Forelimb muscle (tissue), 1 donor: ENCODE measurements around the gene NPAS3. TPM values are rescaled to one million over a fixed set of nuclear protein-coding genes. Genes with fewer than 3 reads are reported as not detected.

Experiments used
- DNase-seq: peaks from one replicate; pipeline ENCODE4 v3.0.0-alpha.2; 2013; ENCODE audit warnings: low read depth
- polyA plus RNA-seq: library from polyadenylated mRNA; unstranded; fragments of 120-200 nt; gene quantifications from one replicate; pipeline ENCODE4 v1.2.1, GENCODE V29; 2013; ENCODE audit not compliant: insufficient read length

NPAS3 gene
- polyA plus RNA-seq, 1 donor = 4.0 TPM

DNA sequence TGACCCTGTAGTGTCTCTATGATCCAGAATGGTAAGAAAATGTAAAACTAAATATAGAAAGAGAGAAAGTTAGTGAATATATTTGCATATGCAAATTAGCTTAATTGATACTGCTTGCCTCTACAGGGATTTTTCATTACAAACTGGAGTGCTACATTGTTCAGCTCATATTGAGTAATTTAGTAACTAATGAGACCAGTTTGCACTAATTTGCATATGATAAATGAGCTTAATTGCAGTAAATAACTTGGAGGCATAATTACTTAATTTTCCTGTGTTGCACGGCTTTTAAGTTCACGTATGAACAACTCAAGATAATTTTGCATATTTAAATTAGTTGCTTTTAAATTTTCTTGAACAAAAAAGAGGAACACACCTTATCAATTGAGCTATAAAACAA, 436.5 kb downstream of the NPAS3 start:
- no peak for DNase-seq

DNA sequence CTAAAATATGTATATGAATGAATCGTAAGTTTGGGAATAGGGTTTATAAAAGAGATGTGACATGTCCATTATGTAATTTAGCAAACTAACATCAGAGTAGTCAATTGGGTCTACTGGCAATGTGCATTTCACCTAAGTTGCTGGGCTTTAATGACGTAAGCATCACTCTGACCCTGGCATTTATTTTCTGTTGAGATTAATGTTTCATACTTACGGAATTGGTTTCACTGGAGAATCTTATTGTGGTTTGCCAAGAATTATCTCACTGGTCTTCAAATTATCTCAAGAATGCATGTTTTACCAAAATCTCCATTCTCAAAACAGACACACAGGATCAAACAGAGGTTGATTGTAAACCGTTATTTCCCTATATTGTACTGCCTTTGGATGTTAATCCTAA, 437.1 kb downstream of the NPAS3 start:
- DNase-seq = no peak

DNA sequence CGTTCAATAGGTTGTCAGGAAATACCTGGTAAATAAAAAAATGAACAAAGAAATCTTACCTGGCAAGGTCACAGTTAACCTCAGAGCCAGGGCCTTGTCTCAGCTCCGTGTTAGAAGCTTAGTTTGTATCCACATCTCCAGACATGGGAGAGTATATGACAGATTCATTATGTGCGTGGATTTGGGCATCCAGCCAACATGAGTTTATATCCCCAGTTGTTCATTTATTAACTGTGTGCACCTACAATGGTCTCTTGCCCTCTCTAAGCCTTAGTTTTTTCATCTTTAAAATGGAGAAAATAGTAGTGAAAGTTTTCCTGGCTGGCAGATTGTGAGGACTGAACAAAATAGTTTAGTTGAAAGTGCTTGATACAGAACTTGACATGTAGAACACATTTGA, 437.8 kb downstream of the NPAS3 start:
- DNase-seq = no peak

DNA sequence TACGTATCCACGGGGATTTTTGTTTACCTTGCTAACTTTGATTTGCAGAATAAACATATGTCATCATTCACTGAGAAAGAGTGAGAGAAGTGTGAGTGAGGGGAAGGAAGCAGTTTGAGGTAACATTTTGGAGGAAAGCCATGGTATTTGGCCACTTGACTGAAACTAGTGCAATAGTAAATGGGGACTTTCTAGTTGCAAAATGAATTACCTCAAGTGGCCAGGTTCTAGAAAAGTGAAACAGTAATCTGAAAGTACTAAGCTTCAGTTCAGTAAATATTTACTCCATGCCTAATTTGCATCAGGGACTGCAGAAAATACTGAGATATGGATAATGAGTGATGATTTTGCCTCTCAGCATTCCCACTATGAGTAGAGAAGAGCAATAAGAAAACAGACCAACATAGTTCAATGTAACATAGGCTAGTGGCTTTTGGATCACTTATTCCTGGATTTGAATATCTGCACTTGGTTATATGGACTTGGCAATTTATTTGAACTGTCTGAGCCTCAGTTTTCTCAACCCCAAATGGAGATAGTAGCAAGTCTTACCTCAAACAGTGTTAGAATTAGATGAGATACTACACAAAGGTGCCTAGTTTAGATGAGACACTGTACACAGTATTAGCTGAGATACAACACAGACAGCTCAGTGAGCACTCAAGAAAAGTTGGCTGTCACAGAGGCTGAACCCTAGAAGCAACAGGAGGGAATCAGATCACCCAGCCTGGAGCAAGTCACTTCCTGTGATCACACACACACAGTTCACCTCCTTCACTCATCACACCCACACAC, 439.1 kb downstream of the NPAS3 start:
- DNase-seq = no peak

DNA sequence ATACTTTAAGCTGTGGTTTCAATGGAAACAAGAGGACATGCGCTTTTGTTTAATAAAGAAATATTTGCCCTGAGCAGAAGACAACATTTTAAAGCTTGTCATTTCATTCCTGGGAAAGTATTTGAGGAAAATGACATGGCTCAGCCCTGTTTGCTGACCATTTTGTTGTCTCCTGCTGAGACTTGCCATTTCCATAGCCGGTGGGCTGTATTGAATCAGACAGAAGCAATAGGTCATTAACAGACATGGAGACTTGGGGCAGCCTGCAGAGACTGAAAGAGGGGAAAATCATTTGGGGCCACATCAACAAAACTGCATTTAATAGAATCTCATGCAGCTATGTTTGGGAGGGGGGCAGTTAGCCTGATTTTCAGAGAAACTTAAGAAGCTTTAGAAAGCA, 443.0 kb downstream of the NPAS3 start:
- no peak for DNase-seq

DNA sequence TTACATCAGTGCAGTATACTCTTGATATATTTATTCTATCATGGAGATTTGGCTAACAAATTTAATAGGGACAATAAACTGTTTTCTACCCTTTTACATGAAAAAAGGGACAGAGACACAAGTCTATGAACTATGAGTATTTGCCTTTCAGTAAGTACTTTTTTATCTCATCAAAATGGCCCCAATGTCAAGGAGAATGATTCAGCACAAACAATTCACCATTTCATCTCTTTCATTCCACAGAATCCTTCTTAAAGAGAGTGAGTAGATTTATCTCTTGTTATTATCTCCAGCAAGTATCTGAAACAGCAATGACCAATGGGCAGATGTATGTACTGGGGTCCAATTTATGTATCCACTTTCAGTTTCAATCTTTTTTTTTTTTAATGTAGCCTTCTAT, 447.5 kb downstream of the NPAS3 start:
- no peak for DNase-seq

DNA sequence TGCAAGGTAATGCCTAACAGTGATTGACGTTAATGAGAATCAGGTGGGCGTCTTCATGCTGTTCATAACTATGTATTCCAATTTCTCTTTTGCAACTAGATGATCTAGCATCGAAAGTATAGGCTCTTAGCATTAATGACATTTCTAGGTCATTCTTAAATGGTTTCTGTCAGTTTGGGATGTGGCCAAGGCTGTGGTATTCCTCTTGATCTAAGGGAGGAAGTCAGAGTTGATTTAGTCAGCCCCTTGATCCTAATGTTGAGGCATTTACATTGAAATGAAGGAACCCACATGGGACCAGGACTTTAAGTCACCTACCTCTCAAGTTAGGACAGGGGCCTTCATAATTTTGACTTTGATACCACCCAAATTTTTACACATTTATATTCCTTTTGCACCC, 448.1 kb downstream of the NPAS3 start:
- DNase-seq = no peak

DNA sequence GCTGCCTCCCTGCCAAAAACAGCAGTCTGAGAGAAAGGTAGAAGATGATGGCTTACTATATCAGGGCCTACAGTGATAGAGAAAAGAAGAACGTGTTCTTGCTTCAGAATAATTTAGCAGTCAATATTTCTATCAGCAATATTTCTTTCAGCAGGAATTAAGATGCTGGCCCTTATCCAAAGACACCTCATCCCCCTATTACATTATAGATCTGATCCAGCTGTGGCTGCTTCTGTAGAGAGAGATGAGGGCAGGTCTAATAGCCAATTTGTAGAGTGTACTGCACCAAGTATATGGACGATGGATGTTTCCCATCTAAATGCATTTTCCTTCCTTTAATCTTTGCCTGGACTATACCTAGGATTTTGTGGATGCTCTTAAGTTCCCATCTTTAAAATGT, 451.7 kb downstream of the NPAS3 start:
- no peak for DNase-seq

DNA sequence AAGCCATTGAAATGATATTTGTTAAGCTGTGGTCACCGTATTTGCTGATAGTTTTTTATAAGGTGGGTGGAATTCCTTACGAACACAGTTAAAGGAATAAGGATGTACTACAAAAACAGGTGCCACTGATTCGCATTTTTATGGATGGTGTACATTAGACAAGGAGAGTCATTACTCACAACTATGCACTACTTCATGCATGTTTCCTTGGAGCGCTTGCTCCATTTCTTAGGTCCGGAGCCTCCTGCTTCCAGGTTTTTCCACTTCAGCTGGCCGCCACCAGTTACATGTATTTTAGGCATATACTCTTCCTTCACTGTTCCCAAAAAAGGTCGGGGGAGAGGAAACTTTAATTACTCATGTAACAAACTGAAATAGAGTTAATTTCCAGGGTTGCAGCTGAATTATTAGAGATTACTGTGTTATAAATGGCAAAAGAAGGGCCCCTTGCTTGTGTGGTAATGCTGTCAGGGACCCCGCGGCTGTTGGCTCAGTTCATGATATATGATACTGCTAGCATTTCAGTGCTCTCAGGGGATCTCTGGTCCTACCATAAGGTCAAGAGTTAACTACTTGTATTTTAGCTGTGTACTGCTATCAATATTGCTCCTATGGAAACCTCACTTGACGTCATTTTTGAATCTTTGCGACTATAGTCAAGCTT, 454.7 kb downstream of the NPAS3 start:
- DNase-seq = peak; percentile 56

DNA sequence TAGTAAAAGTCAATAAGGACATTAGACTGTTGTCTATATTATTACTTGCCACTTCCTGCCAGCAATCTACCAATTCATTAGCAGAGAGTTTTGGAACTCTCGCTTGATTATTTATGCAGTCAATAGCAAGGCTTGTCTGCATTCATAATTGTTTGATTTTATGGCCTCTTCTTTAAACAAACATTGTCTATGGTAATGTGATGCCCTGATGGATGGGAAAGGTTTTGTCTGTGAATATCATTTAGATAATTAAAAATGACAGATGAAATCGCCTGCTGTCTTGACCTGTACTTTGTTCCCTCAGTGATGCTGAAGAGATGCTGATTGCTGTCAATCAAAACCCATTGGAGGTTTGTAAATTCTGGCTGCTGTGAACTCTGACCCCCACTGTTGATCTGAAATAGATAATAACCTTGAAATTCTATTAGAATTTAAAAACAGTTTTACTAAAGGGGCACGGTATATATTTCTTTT, 455.3 kb downstream of the NPAS3 start:
- DNase-seq = no peak

DNA sequence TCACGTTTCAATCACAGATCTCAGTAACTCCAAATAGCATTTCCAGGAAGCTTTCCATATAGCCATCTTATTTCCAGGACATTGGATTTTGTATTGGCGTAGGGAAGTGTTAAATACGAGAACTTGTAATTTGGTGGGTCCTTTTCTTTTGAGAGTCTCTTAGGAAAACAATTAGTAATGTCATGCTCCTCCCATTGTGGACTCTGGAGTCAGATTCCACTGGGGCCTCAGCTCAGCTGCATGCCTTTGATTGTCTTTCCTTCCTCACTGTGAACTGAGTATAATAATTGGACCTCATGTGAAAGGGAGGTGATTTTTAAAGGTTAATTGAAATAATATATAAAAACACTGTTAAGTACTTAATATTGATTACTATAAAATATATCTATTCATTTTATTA, 462.6 kb downstream of the NPAS3 start:
- DNase-seq = no peak

DNA sequence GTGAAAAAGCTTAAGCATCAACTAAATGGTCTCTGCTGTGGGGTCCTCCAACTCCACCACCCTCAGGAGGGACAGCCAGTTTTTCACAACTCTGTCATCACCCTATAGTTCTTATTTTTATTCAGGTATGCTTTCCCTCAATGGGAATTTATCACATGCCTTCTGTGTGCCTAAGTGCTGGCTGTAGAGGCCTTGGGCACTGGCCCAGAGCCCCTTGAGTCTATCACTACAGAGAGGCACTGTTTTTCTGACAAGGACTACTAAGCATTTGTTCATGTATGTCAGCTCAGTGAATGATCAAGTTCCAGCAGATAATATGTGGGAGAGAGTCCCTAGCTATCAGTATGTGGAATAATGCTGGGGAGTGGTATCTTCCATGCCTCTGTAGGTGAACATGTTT, 463.9 kb downstream of the NPAS3 start:
- no peak for DNase-seq

DNA sequence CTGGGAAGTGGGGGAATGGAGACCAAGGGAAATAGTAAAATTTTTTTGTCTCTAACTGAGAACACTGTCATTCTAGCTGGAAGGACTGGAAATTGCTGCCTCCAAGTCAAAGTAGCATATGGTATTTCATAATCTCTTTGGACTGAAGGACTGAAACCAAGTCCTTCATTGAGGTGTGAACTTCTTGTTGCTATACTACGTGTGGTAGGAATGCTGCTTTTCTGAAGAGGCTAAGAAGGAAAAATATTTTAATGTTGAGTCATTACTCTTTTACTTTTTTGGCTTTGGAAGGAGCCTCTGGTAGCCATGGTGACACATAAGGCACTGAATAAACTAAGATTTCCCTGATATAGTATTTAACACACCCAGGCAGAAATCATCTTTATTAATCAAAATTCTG, 465.4 kb downstream of the NPAS3 start:
- DNase-seq = peak; percentile 26

DNA sequence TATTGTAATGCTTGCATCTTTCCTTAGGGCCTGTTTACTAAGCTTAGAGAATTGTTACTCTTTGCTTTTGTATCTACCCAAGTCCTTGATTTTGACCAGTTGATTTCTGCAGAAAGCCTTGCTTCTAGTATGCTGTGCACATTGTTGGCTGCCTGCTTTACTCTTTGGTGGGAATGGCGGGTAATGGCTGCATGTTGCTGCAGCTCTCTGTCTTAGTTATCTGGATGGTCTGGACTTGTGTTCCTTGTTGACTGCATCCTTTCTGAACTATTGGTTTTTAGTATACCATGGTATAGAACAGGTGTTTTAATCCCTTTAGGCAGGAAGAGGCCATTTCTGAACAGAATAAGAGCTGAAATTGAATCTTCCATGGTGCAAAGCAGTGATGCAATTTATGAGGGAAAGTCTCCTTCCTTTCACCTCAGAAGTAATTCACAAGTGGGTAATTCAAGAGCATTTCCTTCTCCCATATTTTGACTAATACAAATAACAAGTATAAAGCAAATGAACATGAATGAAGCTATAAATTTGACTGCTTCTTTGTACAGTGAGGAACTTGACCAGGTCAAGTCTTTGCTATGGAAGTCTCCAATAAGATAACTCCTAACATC, 466.4 kb downstream of the NPAS3 start:
- no peak for DNase-seq

DNA sequence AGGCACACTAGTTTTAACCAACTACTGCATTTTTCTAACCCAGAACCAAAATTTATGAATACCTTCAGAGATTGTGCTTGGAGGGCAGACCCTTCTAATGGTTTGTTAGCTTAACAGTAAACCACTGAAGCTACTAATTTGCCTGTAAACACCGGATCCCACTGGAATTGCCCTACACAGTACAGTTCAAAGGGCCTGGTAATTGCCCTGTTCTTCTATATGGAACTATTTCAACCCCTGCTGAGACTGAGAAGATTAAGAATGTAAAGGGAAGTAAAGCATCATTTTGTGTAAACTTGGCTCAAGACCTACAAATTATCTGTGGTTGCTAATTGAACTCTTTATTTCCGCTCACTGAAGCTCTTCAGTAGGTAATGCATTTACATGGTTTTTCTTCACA, 468.1 kb downstream of the NPAS3 start:
- no peak for DNase-seq

DNA sequence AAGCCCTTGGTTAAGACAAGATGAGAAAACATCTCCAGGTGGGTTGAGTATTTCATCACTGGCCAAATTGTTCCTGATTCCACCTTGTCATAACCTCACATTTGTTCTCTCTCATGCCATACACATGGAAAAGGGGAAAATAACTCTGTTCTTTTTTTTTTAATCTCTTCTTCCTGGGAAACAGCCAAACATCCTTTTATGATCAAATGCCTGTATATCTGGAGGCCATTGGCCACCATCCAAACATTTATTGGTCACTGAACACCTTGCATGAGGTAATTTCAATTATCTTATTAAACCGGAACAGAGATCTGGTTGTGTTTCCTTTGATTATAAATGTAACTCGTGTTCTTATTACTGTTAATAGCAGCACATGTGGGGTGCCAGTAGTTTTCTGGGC, 469.6 kb downstream of the NPAS3 start:
- DNase-seq = no peak

DNA sequence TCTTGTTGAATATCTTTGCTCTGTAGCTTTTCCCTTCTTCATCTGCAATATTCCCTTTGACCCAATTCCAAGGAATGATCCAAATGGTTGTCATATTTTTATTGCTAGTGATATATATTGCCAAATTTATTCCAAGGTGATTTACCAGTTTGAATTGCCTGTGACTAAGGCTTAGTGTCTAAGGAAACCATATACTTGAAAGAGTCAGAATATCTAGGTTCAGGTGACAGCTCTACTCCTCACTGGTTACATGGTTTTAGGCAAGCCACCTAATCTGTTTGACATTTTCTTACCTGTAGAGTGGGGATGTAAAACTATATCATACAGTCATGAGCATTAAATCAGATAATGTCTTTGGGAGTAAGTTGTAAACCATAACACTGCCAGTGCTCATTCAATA, 473.8 kb downstream of the NPAS3 start:
- DNase-seq = no peak

DNA sequence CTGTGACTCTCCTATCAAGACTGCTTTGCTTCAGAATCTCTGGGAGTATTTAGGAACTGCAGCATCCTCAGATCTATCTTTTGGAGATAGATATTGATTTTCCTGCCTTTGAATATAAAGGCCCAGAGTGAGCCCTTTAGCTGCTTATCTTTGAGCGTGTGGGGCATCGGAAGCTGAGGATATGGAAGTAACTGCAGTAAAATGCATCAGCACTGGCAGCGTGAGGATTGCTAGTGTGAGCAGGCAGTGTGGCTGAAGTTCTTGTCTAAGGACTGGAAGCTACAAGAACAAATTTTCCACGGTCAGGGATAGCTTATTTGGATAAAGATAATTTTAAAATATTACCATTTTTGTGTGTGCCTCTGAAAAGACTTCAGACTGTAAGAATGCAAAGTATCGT, 474.7 kb downstream of the NPAS3 start:
- no peak for DNase-seq

DNA sequence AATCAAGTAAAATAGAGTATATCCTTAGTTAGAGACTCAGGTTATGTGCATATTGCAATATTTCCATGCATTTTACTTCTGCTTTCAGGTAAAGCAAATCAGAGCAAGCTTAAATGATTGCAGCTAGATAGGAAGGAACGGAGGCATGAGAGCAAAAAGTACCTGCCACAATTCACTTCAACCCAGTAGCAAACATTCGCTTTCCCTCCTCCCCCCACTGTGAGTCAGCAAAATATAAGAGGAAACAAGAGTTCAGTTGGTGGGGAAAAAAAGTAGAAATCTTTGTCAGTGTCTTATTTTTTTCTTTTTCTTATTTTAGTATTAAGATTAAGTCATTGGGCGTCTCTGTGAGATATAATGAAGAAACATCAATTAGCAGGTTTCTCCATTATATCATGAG, 475.4 kb downstream of the NPAS3 start:
- DNase-seq = no peak

DNA sequence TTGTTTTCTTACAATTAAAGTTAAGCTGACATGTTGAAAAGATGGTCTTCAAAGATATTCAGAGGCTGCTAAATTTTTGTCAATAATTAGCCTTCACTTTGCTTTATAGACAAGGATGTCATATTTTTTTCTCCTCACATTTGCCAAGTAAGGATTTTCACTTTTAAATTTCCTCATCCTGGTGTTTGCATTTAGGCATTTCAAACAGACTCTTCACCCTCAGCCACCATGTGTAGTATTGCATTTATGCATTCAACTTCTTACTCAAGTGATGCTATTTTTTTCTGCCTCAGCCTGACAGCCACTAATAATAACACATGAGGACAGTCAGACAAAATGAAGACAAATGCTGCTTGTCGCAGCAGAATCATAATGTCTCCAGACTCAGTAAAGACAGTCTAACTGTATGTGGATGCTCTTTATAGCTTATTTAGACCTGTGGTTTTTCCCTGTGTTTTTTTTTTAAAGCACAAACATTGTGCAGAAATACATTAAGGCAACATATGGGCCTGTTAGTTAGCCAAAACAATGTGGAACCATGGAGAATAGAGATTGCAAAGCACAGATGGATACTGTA, 481.5 kb downstream of the NPAS3 start:
- no peak for DNase-seq

DNA sequence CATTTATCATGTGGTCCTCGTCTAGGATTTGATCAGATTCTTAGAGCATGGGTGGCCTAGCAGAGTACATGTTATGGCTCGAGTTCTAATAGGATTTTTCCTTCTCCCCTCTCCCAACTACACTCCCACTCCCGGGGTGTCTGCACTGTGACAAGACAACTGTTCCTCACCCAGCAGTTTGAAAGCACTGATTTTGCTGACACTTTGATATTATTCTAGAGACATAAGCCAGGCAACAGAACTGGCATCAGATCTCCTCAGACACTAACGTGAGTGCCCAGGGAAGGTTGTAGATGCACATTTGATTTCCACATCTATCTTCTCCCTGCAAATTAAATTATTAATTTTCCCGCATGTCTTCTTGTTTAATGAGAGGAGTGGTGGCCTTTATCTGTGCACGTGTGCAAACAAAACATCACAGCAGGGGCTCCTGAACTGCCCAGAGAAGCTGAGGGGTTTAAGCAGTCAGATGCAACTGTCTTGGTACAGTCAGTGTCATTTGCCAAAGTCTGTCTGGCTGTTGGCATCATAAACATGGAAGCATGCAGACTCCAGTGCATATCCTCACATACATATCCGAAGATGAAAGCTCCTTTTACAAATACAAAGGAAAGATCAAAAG, 491.8 kb downstream of the NPAS3 start:
- no peak for DNase-seq

DNA sequence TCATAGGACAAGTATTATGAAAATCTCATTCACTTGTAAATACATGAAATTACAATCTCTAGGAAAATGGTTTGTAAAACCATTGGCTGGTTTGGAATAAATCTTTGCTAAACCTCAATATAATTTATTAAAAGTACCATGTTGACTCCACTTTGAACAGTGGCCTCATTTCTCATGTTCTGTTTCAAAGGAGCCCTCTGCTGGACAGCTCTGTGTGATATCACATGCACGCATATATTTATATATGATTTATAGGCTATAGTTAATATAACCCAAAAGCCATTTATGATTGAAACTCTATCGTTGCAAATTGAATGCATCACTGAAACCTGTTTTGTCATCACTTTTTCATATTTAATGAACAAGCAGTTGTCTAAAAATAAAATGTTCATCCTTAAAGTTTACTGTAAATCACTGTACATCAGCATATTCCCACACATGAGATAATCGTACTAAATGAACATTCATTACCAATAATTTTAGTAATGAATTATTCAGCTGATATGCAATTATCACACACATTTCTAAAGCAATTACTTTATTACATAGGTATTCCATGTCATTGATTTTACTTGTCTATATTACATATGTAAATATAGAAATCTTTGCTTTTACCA, 493.8 kb downstream of the NPAS3 start:
- peak; percentile 36 for DNase-seq
